Adrenal gland (tissue), 12 donors: Measurements from ENCODE around the gene TBC1D22A. TPM values are rescaled to one million over a fixed set of nuclear protein-coding genes. Genes with fewer than 3 reads are reported as not detected.

Source experiments
- DNase-seq, 7 donors: peaks; one replicate each; pipeline ENCODE4 v3.0.0-alpha.2; 2019 to 2020
- H3K27ac ChIP-seq, 5 donors: fragments of 200-600 bp; sonication (generic) in 4 of 5; 1 replicate in 3 of 5; 2 replicates in 2 of 5; pipeline versions ENCODE4 v1.5.1 to v1.8.0; 2016 to 2020; ENCODE audit warnings: mild to moderate bottlenecking in 1 of 5
- H3K27me3 ChIP-seq: fragments of 200-600 bp; 2 replicates; pipeline ENCODE4 v1.8.0; 2021
- H3K36me3 ChIP-seq, 2 donors: fragments of 200-600 bp; replicated peaks in 1 of 2; 1 replicate in 1 of 2; 2 replicates in 1 of 2; pipeline versions ENCODE4 v1.5.1 to v1.8.0; 2018 to 2022
- H3K4me1 ChIP-seq, 2 donors: fragments of 200-600 bp; replicated peaks in 1 of 2; 1 replicate in 1 of 2; 2 replicates in 1 of 2; pipeline versions ENCODE4 v1.5.1 to v1.8.0; 2018 to 2021
- H3K4me3 ChIP-seq, 4 donors: fragments of 200-600 bp; sonication (generic) in 3 of 4; one replicate each; pipeline ENCODE4 v1.5.1; 2016 to 2018
- H3K9me3 ChIP-seq, 3 donors: fragments of 200-600 bp; sonication (generic) in 1 of 3; replicated peaks in 1 of 3; 1 replicate in 2 of 3; 2 replicates in 1 of 3; pipeline versions ENCODE4 v1.5.1 to v1.8.0; 2016 to 2021
- CTCF ChIP-seq, 6 experiments: fragments of 450-650 bp in 4 of 6; fragments of 200-600 bp in 2 of 6; sonication (generic) in 1 of 6; IDR thresholded peaks; 1 replicate in 5 of 6; 2 replicates in 1 of 6; pipeline versions ENCODE4 v1.5.1 to v1.8.0; 2016 to 2021; ENCODE audit warnings: antibody characterized with exemption in 6 of 6, mild to moderate bottlenecking in 2 of 6, moderate library complexity in 1 of 6
- POLR2A ChIP-seq, 2 donors: fragments of 450-650 bp; IDR thresholded peaks; one replicate each; pipeline ENCODE4 v1.6.1; 2017; ENCODE audit warnings: antibody characterized with exemption in 2 of 2, mild to moderate bottlenecking in 2 of 2, moderate library complexity in 1 of 2
- WGBS, 4 donors: extraction: QIAGEN DNeasy Blood & Tissue Kit in 2 of 4; methylation state at CpG; one replicate each; pipeline versions ENCODE4 v1.1.5 to v1.1.7; 2013 to 2017; 5-methylcytosine and 5-hydroxymethylcytosine counted together
- intact Hi-C, 2 donors: fragments of 100-400 bp; cut with DNase I; formaldehyde crosslinking; loops; one replicate each; pipeline versions ENCODE4 v1.14.1 to v1.15.0; 2022 to 2023
- polyA plus RNA-seq, 3 donors: library from polyadenylated mRNA; stranded (reverse); fragments of 200-250 nt in 2 of 3; fragments of 350-450 nt in 1 of 3; fragmentation: Illumina TruSeq in 1 of 3; extraction: RNeasy Lipid Tissue Mini Kit (QIAGEN cat#74804) in 1 of 3; gene quantifications; one replicate each; pipeline ENCODE4 v1.2.3, GENCODE V29; 2013 to 2014
- total RNA-seq, 9 donors: library from RNA; depleted of rRNA in 4 of 9; stranded (reverse); fragments of >200 nt in 4 of 9; fragments of 120-200 nt in 1 of 9; fragmentation: NEBNext Ultra II Directional in 1 of 9; extraction: Animal tissue kit (Norgen Biotek cat#: 25700) in 1 of 9; gene quantifications; one replicate each; pipeline versions ENCODE4 v1.1.0 to v1.2.4, GENCODE V29; 2013 to 2023
- donor health status: healthy with polysubstance abuse.
- donor health status: Bipolar disorder and iron deficiency.
- donor health status: DM: yes; HTN: yes; CAD: no.
- donor health status: DM: no; HTN: no; CAD: no.
- donor health status: DM: no; HTN: no; CAD: no.
- donor health status: DM: yes; HTN: yes; CAD: no.

Gene TBC1D22A
- total and polyA plus RNA-seq, 12 donors, result 11.5 to 44.2 (median 28.1) TPM

- Histone ChIP-seq H3K4me1 (peaks cover 51 to 81% of the 10 kb centered on the region in 2 donors), H3K9me3 (no peaks in the 10 kb centered on the region), H3K36me3 (peaks cover 0 to 5% of the 10 kb centered on the region in 2 donors), H3K27ac (peak overlapping the region; percentile 22 to 95 (median 48)), H3K4me3 (no peak overlapping the region), H3K27me3 (no peaks in the 10 kb centered on the region)
- WGBS, 4 donors, result 10 to 44% (median 35%) methylated on average over 11 to 12 of the region's 12 CpGs
- intact Hi-C loops, result loop anchor here in 1 of 2 donors (10.0 kb wide), 1 partner anchor 160 kb away; no protein-coding TSS in a partner anchor
- peak in 1 of 2 donors; percentile 10 for TF ChIP-seq POLR2A (IDR thresholded peaks at IDR 0.05)
- TF ChIP-seq CTCF (IDR thresholded peaks at IDR 0.05), result no peak
- peak in 4 of 7 donors; percentile 61 to 79 (median 65) for DNase-seq
Measured at GRCh38 chr22:46734830-46735453, 27.5 kb upstream of the TBC1D22A start.

GRCh38 chr22:46735747-46736608 is 26.5 kb upstream of the TBC1D22A start:
- TF ChIP-seq POLR2A (IDR thresholded peaks at IDR 0.05), result no peak
- TF ChIP-seq CTCF (IDR thresholded peaks at IDR 0.05), result no peak
- H3K27me3 ChIP-seq, result no peaks in the 10 kb centered on the region
- H3K4me1 ChIP-seq, result peaks cover 51 to 71% of the 10 kb centered on the region in 2 donors
- intact Hi-C loops, result loop anchor here in 1 of 2 donors (10.0 kb wide), 1 partner anchor 161 kb away; no protein-coding TSS in a partner anchor
- peak overlapping the region; percentile 22 to 95 (median 48) for H3K27ac ChIP-seq
- WGBS, 4 donors, result 70 to 91% (median 80%) methylated on average over 4 to 13 of the region's 13 CpGs
- peak overlapping the region in 1 of 4 donors; percentile 86 for H3K4me3 ChIP-seq
- H3K36me3 ChIP-seq, result peaks cover 0 to 5% of the 10 kb centered on the region in 2 donors
- no peak for DNase-seq
- H3K9me3 ChIP-seq, result no peaks in the 10 kb centered on the region

- peaks cover 44 to 63% of the 10 kb centered on the region in 2 donors for H3K4me1 ChIP-seq
- intact Hi-C loops, result loop anchor here in 1 of 2 donors (10.0 kb wide), 1 partner anchor 162 kb away; no protein-coding TSS in a partner anchor
- TF ChIP-seq CTCF (IDR thresholded peaks at IDR 0.05) (no peak), POLR2A (IDR thresholded peaks at IDR 0.05) (no peak)
Measured at GRCh38 chr22:46736705-46737104, 25.7 kb upstream of the TBC1D22A start.

More at GRCh38 chr22:46736705-46737104, 25.7 kb upstream of the TBC1D22A start:
- DNase-seq, result no peak
- H3K4me3 ChIP-seq, result peak overlapping the region in 1 of 4 donors; percentile 86
- H3K9me3 ChIP-seq, result no peaks in the 10 kb centered on the region
- no peaks in the 10 kb centered on the region for H3K27me3 ChIP-seq
- peak overlapping the region in 3 of 5 donors; percentile 74 to 95 (median 79) for H3K27ac ChIP-seq
- H3K36me3 ChIP-seq, result peaks cover 0 to under 1% of the 10 kb centered on the region in 2 donors
- WGBS, 4 donors, result 54 to 83% (median 62%) methylated on average over 6 to 8 of the region's 8 CpGs
